ENCODE data around the gene SLC52A1.

SLC52A1 gene

GRCh38 chr17:4986951-4987766, 48.1 kb downstream of the SLC52A1 start, which contains the start of gene CAMTA2:
Gene CAMTA2, minus strand, starts transcription at chr17:4987675. Its CDS starts 1,453 bp downstream, at chr17:4986222.
- peak; percentile 55 to 73 (median 69) for DNase-seq

- DNase-seq: no peak
Observed at GRCh38 chr17:4986403-4986802, 48.8 kb downstream of the SLC52A1 start.
